Fibroblast of skin of scalp (primary cell): ENCODE results near the gene LEFTY2.
"Not testable (repeated sequence)": the region's sequence is repeated elsewhere in the genome, so short reads cannot be mapped to it uniquely, and the experiment has no call there.

Experiments
- DNase-seq: peaks from one replicate; pipeline ENCODE4 v3.0.0-alpha.2; 2013

LEFTY2 gene

DNA sequence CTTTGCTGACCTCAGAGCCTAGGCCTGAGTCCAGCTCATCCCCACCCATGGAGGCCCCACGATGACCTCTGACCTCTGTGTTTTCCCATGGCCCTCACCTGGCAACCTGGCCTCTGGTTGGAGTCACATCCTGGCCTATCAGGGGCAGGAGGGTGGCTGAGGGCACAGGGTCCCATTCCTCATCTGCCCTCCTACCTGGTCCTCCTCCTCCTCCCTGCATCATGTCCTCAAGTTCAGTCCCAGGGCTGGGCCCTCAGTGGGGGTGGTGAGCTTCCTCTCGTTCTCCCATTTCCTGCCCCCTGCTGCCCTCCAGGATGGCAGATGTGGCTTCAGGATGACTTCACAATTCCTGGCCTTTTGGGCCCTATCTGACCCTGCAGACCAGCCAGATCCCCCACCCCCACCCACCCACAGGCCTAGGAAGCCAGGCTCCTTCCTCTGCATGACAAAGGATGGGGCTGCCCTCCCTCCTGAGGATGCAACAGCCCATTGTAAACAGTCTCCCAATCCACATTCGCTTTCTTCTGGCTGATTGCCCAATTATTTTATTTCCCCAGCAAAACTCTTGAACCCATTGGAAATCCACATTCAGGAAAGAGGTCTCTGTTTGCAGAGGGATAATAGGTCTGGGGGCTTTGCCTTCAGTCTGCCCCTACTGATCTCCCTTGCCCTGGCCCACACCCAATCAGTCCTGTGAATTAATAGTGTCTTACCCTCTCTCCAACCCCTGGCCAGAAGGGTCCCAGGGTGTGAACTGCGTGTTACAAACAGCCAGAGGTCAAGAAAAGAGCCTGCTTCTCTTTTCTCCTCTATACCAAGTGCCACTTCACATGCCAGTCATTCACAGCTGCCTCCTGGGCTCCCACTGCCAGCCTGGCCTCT is 41.7 kb downstream of the LEFTY2 start:
- DNase-seq = no peak

GRCh38 chr1:225897595-225898514 is 43.2 kb downstream of the LEFTY2 start:
- no peak for DNase-seq

DNA sequence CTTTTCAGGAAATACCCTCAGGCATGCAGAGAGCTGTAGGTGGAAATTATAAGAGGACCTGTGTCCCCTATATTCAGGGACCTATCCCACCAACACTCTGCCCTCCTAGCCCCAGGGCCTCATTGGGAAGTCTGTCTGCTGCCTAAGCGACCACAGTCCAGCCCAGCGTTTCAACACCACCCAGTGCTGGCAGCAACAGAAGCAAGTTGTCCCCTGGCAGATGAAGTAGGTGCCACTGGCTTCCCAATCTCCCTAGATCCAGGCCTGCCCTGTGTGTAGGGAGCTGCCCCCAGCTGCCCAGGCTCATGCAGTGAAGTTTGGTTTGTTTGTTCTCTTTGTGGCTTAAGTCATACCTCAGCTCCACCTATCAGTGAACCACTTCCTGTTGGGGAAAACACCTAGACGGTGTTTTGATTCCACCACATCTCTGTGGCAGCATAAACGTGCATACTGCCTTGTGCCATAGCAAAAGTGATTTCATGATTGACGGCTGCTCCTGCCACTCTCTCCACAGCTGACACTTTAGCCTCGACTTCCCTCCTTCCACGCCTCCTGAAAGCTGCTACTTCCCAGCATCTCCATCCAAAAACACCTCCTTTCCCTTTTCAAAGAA is 44.0 kb downstream of the LEFTY2 start:
- no peak for DNase-seq

- DNase-seq = no peak
These were observed 44.5 kb downstream of the LEFTY2 start for GRCh38 chr1:225896494-225896893.

- no peak for DNase-seq
These were observed 48.7 kb downstream of the LEFTY2 start for GRCh38 chr1:225892307-225892706.

DNA sequence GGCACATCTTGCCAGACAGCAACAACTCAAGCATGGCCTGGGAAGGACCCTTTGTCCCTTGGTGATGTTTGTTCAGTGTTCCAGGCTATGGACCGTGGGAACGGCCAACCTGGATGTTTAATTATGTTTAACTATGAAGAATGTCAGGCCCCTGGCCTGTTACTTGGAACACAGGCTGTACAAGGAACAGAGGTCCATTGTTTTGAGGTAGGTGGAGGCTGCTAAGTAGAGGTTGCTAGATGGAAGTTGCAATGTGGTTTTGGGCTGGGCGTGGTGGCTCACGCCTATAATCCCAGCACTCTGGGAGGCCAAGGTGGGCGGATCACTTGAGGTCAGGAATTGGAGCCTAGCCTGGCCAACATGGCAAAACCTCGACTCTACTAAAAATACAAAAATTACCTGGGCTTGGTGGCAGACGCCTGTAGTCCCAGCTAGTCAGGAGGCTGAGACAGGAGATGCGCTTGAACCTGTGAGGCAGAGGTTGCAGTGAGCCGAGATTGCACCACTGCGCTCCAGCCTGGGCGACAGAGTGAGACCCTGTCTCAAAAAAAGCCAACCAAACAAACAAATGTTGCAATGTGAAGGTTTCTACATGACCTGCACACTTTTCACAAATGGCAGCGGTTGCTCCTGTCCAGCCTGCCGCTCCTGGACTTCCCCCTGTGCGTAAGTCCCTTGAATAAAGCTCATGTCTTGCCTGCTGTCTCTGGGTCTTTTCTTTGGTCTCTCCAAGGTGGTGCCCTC is 49.6 kb downstream of the LEFTY2 start:
- DNase-seq = no peak

- no peak for DNase-seq
These were observed 50.4 kb downstream of the LEFTY2 start for GRCh38 chr1:225890346-225891228.

DNA sequence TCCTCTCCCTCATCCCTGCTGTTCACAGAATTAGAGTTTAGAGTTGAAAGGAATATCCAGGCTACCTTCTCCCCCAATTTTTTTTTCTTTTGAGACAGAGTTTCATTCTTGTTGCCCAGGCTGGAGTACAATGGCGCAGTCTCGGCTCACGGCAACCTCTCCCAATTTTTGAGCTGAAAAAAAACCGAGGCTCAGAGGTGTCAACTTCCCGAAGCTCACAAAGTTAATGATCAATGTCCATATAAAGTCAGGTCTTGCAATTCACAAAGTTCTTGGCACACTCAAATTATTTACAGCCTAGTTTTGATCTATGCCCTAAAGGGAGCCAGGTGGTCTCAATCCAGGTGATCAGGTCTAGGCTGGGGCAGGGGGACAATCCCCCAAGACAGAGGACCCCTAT is 51.3 kb downstream of the LEFTY2 start:
- no peak for DNase-seq

GRCh38 chr1:225888898-225889601 is 52.0 kb downstream of the LEFTY2 start, which contains the start of gene LEFTY1:
LEFTY1 (minus strand) TSS chr1:225889146; CDS start chr1:225889066, 80 bp downstream.
- no peak for DNase-seq

DNA sequence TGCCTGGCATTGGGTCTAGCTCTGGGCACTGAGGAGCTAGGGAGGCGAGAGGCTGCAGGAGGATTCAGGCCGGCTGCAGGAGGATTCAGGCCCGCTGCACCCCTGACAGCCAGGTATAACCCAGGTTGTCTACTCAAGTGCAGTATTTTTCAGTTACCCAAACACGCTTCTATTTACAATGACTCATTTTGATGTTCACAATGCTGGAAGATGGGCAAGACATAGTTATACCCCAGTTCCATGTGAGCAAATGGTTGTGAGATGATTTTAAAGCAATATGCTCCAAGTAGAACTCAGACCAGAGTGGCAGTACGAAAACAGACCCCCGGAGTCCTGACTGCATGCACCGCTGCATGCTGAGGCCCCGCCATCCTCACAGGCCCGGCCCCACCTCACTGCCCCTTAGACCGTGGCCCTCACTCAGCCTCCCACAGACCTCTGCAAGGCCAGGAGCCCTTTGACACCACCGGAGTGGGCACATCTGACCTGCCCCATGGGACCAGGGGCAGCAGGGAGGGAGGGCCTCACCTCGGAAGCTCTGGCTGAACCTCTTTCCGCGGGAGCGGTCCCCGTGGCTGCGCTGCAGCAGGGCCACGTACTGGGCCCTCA is 52.6 kb downstream of the LEFTY2 start:
- DNase-seq = no peak

DNA sequence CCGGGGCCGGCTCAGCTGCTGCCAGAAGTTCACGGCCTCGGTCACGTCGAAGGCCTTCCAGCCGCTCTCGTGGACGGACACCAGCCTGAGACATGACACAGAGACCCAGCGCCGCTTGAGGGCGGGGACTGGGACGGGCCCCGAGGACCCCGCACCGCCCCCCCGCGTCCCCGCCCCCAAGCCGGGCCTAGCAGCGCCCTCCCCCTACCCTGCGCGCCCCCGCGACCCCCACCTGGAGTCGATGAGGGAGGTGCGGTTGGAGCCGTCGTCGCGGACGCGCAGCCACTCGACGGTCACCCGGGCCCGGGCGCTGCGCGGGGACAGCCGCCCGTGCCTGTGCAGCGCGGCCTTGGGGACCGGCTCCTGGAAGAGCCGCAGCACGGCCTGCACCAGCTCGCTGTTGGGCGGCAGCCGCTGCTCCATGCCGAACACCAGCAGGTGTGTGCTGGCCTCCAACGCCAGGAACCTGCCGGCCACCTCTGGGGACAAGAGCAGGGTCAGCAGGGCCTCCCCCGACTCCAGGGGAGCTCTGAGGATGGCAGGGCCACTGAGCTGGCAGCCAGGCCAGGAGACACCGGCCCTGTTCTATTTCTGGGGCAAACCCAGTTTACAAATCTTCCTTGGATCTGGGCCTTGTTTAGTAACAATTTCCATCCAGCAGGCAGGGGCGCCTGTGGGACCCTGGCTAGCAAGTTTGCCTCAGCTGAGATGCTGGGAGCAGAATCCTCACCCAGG is 53.3 kb downstream of the LEFTY2 start:
- not testable (repeated sequence) for DNase-seq

DNA sequence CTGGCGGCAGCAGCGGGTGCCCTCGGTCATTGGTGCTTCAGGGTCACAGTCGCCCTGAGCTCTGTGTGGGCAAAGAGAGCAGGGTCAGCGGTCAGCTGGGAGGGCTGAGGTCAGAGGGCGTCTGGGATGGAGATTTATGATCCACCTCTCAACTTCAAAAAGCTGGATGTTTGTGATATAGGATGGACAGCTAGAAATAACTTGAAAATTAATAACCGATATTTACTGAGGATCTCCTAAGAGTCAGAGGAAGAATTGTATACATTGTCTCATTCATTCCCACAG is 54.0 kb downstream of the LEFTY2 start:
- DNase-seq = no peak
